Stimulated activated CD4-positive, alpha-beta T cell treated with anti-CD3 and anti-CD28 coated beads, Interleukin-4, amount 100 ng/mL, for 4 hours (primary cell): ENCODE data around the gene TTC7B.

Experiments used
- DNase-seq, 2 experiments: peaks; one replicate each; pipeline ENCODE4 v3.0.0-alpha.2; 2020

Gene TTC7B

DNA sequence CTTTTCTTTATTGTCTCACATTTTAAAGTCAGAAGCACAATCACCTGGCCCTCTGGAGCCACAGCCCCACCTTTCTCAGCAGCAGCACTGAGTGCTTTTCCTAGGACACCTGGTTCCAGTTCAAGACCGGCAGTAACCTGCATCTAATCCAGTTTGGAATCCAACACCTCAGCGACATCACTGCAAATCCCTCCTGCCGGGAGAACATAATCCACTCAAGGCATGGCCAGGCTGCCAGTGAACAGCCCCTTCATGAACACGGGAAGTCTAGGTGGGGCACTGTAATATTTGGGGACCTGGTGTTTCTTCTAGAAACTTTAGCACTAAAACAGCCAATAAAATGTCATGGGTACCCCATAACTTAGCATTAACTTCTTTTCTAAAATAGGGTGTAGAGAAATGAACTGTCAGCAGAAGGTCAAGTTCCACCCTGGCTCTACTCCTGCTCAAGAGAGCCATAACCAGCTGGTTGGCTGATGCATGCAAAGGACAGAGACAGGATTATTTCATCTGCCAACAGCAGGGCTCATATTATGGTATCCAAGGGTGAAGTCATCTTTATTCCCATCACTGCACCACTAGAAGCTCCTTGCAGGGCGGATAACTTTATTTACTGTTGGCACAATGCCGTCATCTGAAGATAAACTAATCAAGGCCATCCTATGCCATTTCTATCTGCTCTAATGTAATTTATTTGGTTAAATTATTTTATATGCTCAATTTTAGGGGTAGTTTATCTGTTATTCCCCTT, 76.7 kb downstream of the TTC7B start:
- no peak for DNase-seq

DNA sequence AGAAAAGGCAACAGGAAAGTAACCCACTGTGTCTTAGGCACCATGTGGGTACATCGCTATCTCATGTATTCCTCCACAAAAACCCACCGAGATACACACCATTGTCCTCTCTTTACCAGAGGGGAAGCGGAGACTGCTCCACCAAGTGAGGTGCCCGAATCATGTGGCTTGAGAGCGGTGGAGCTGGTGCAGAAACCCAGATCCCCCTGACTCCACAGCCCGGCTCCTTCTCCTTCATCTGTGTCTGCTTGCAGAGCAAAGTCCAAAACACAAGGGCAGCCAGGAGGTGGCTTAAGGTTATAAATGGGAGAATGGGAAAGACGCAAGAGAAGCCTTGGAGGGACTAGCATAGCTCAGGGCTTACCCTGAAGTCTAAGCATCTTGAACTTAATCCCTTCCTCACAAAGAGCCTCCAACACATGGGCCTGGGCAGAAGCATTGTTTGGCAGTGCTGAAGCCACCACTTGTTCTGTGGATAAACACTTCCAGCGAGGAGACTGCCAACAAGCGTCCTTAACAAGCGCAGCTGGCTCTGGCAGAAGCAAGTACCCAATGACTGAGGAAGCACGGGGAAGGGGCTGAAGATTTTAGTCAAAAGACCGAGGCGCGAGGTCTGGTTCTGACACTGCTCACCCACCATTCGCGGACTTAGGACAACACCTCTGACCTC, 83.0 kb downstream of the TTC7B start:
- DNase-seq = no peak

DNA sequence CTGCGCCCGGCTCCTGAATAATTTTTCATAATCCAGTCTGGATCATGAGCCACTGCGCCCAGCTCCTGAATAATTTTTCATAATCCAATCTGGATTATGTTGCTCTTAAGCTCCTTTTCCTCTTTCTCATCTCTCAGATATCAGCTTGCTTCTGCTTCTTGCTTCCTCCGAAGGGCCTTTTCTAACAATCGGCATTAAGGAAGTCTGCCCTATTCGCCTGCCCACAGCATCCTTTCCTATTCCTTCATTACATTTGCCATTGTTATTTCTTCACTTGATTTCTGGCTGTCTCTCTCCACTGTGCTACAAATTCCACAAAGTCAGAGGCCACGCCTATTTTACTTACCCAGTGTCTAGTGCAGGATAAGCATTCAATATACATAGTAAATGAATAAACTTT, 83.5 kb downstream of the TTC7B start:
- no peak for DNase-seq

DNA sequence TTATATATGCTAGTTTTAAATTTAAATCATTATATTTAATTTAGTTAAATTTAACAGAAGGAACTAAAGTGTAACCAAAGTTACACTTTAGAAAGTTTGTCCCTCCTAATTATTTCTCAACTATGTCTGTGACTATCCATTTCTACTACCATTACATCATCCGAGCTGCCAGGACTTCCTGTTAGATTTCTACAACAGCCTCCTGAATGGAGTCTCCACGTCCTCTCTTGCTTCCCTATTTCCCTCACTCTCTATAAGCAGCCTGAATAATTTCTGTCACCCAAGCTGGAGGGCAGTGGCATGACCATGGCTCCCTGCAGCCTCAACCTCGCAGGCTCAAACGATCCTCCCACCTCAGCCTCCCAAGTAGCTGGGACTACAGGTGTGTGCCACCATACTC, 84.1 kb downstream of the TTC7B start:
- no peak for DNase-seq

DNA sequence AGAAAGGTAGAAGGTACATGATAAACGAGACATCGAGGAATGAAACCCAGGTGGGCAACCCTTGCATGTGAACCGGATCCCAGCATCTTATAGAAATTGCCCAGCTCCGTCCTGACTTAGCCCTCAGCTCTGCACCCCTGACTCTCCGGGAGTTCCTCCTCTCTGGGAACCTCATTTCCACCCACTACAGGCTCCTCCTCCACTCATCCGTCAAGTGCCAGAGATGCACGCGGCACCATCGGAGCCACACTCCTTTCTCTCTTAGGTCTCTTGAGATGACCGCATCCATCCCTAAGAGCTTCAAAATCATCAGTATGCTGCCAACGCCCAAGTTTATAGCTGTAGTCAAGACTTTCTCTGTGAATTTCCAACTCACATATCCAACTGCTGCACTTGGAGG, 84.7 kb downstream of the TTC7B start:
- DNase-seq = no peak

DNA sequence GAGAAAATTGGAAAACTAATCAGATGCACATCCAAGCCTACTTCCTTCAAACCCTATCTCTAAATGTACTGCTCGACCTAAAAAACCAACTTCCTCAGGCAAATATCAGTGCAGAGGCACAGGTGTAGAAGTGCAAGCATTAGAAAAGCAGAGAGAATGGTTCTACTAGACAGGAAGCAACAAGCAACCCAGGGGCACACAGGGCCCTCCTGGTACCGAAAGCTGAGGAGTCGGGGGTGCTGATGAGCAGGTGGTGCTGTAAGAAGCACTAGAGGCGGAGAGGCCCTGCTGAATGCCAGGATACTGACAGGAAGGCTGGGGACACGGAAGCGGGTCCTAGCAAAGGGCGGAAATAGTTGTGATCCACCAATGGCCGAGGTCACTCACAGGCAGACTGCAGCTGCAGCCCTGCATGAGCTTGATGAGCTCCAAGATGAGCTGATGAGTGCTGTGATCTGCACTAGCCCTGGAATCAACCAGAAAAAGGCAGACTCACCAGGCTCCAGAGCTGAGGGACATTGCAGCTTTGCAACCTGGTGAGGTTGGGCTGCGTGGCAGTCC, 85.9 kb downstream of the TTC7B start:
- no peak for DNase-seq

DNA sequence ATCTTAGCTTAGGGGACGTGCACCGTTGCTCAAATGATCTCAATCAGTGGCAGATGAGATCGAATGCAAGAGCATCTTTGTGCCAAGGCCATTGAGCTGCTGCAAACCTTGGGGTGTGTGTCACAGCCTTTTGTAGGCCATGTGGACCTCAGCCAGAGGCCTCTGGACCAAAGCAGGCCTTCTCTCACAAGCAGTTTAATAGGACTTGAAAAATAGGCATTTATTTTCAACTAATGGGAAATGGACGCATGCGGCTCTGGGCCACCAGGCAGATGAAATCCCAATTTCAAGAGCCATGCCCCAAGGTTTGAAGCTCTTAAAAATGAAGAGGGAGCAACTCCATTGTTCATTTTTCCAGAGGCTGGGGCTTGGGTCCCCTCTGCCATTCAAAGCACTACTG, 87.3 kb downstream of the TTC7B start:
- DNase-seq = no peak

DNA sequence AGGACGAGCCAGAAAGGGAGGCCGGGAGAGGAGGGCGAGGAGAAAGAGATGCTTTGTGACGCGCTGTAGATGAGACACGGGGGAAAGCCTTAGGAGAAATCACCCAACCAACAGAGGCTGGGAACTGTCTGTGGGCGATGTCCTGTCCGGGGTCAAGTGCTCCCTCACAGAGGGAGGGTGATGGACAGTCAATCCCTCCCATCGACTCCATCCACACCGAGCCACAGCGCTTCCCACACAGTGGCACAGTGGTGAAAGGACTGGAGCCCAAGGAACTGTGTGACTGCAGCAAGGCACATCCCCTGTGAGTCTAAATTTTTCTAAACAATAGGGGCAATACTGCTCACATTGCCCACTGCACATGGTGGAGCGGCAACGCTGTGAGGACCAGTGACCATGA, 89.1 kb downstream of the TTC7B start:
- no peak for DNase-seq

DNA sequence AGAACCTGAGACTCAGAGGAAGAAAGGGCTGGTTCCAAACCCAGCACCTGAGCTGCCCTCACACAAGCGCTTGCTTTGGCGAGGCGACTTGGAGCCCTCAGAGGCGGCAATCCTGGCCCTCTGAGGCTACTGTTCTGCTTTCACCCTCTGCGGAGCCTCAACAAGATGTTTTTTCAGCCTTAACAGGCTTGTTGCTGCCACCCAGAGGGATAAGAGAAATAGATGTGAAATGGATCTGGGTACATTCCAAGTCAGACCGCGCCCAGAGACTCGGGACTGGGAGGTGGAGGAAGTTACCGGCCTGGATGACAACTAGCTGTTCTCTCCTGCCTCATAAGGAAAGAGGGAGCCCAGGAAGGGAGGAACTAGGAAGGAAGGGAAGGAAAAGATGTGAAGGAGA, 89.6 kb downstream of the TTC7B start:
- DNase-seq = no peak

DNA sequence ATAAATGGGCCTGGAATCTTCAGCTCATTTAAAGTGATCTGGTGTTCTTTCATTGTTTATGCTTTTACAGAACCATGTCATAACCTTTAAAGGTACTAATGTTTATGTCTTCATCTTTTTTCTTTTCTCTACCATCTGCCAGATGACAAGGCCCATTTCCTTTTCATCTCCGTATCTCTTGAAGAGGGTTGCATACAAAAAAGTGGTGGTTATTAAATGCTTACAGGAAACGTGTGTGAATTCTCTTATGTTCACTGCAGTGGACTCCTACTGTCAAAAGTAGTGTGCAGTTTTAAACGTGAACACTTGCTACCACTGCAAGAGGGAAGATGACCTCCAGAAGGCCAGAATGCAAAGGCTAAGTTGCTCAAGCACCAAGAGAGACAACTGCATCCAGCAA, 91.4 kb downstream of the TTC7B start:
- DNase-seq = no peak

DNA sequence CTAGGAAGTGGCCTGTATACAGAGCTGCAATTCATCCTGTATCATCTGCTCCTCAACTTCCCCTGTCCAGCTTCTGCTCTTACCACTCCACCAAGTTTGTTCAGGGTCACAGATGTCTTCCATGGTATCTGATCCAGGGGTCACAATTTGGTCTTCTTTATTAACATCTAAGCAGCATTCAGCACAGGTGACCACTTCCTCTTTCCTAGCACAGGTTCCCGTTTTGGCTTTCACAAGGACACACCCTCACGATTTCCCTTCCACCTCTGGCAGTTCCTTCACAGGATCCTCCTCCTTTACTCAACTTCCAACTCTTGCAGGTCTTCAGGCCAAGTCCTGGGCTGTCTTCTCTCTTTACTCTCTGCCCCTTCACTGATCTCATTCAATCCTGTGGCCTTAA, 93.6 kb downstream of the TTC7B start:
- DNase-seq = no peak

DNA sequence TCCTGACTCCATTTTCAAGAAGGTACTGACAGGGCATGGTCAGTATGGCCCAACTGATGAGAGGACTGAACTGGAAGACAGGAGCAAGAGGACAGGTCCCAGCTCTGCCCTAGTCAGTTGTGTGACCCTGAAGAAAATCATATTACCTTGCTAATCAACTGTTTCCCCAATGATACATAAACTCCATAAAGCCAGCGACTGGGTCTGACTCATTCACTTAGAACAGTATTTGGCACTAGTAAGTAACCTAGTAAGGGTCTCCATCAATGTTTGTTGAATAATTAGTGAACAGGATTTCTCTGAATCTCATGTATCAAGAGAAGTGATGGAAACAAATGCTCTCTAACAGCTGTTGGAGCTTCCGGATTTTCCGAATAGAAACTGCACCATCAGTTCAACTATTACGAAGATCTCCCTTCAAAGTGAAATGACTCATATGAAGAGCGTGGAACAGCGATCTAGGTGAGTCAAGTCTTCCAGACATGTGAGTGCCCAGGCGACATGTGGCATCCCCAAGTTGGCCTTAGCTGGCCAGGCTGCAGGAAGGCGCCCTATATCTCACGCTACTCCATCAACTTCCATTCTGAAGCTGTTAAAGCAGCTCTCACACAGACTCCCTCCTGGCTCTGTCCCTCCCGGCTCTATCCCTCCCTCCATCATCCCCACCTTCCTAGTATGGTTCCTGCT, 94.5 kb downstream of the TTC7B start:
- DNase-seq = peak in 1 of 2 experiments; percentile 10

DNA sequence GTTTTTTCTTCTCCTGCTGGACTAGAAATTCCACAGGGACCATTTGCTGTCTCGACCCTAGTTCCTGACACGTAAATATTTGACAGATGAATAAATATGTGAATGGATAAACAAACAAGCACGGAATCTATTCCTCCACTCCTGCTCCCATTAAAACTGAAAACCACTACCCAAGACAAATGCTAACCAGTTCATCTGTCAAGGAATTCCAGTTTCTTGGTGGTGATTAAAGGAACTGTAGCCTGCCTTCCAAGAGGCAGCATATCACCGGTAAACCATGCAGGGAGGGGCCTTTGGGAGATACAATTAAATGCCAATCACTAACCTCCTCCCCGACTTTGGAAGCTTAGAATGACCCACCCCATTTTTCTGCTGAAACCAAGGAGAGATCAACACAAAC, 95.4 kb downstream of the TTC7B start:
- no peak for DNase-seq

DNA sequence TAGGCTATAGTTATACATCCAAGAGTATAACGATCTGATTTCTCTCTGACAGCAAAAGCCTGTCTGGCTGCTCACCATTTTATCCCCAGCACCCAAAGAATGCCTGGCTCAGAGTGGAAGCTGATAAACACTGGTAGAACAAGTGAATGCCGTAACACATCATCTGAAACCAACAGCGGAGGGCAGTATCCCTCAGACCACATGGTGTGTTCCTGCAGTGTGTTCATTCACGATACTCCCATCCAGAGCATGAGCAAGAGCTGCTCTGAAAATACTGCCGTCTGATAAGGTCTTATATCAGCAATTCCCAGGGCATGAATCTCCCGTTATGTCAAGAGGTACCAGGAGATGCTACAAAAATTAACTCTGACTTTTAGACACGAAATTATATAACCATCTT, 95.9 kb downstream of the TTC7B start:
- DNase-seq = no peak

DNA sequence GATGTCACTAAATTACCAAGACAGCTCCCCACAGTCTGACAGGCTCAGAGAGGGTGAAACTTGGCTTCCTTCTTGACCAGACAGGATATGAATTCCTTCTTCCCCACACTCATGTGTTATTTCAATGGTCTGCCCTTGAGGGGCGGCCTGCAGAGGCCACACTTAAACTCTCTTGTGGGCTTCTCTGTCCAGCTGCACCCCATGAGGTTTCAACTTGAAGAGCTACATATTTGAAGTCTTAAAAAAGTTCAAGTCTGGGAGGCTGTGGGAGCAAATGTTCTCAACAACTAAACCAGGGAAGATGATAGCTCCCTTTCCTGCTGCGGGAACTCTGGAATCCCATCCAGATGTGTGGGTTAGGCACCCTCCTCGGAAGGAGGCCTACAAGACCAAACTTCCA, 98.3 kb downstream of the TTC7B start:
- no peak for DNase-seq

DNA sequence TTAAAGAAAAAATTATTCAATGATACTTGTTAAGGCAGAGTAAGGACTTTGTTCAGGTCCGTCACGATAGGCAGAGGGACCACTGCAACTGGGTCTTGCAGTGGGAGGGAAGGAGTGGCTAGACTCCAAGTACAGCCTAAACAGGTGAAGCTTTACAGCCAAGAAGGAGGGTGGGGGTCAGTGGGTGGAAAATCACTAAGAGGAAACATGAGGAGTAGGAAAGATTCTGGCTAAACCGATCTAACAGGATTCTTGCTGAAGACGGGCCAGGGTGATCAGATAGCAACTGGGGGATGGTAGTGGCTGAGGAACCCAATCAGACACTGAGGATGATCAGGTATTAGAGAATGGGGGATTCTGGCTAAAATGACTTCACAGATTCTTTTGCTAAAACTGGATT, 100.2 kb downstream of the TTC7B start:
- DNase-seq = no peak

DNA sequence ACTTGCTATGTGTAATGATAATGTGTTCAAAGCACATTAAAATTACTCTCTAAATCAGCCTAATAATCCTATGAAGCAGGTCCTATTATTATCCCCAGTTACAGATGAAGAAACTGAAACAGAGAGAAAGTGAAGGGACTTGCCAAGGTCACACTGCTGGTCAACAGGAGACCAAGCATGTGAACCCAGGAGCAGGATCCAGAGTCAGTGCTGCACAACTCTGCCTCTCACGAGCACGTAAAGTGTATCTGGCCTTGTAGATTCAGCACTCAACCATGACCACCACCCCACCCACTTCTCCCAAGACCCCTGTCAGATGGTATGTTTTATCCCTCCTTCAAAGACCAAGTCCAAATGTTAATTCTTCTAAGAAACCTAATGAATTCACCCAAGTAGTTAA, 100.7 kb downstream of the TTC7B start:
- DNase-seq = no peak

DNA sequence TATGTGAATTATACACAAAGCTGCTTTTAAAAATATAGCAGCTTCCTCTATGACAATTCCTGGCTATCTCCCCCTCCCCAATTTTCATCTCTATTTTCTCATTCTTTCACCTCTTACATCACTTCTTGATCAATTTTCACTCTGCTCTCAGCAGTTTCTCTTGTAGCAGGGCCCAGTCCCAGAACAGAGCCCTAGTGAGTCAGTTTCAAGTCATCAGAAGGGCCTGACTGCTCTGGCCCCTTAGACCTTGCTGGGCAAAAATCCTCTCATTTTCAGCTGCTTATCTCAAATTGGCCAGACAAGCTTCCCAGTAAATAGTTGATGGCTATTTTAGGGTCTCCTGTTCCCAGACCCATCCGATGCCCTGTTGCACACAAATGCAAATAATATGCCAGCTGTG, 101.4 kb downstream of the TTC7B start:
- no peak for DNase-seq

DNA sequence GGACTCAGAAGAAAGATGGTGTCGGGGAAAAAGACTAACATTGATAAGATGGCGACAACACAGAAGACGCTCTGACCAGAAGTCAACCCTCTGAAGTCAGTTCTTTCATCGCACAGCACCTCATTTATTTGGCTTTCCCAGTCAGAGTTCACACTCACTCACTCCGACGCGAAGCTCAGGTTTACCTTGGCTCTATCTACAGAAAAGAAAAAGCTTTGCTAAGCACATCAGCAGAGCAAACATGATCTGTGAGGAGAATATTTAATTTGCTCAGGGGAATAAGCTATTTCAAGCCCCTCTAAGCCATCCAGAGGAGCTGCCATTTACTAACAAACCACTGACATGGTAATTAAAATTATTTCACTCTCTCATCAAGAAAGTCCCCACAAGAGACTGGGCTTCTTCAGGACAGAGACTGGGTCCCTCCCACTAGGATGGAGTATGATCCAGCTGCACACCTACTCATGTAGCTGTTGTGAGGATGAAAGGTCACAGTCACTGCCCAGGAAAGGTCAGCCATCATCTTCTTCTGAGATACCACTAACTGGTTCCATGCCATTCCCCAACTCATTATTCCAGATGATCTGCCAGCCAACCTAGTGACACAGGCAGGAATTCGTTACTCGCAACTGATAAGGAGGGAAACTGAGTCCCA, 111.4 kb downstream of the TTC7B start:
- no peak for DNase-seq

DNA sequence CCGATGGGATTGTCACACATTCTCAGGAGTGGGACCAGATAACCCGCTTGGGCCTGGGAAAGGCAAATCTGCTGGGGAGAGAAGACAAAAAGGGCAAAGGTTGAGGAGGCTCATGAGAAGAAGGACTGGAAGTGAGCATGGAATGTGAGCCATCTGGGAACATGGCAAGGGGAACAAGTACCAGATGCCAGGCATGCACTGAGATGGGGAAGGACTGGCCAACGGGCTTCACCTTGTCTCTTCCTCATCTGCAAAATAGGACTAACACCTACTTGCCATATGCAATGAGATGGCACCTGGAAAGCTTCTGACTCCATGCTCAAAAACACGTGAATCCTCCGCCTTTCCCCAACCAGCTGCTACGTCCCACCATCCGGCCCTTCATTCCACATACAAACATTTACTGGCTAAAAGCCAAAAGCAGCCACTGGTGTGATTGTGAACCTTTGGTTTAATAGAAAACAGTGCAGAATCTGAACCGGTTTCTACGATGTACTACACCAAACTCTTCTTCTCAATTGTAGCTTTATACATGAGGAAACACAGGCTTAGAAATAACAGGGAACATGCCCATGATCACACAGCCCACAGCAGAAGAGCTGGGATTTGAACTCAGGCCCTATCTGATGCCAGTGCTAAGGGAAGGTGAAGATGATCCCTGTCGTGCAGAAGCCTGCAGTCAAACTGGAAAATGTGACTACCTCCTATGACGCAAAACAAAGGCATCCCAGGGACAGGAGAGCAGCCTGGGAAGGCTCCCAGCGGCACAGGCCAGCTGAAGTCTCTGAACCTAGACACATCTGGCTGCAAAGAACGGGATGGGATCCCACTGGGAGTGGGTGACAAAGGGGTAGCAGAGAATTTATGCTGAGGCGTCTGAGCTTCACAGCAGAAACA, 112.1 kb downstream of the TTC7B start:
- no peak for DNase-seq

DNA sequence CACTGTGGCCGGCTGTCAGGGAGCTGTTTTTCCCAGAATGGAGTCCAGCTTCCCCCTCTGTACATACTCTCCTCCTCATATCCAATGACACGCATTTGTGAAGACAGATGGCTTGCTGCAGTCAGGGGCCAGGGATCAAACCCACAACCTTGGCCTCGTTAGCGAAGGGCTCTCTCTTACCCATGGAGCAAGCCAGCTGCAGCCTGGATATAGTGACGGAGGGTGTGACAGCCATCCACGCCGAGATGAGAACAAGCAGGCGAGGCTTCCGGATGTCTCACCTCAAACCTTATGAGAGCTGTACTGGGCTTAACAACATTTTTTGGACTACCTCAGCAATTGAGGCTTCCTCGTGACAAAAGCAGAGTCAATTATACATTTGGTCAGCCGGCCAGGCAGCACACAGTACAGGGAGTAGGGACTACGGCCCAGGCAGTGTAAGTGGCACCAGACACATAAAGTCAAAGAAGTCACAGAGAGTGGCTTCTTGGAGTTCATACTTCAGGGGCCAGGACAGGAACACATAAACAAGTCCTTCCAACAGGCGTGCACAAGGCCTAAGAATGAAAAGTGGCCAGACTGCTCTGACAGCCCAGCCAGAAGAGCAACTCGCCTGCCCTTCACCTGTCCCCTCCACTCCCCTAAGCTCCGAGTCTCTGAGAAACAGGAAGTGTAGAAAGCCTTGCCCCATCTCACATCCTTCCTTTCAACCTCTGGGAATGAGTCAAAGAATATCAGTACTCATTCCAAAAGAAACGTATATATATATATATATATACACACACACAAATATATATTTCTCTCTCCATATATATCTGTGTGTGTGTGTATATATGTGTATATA, 115.1 kb downstream of the TTC7B start:
- DNase-seq = no peak
